ENCODE measurements around the gene GDF10. TPM values are rescaled to one million over a fixed set of nuclear protein-coding genes. Genes with fewer than 3 reads are reported as not detected.

The GDF10 gene
- total and polyA plus RNA-seq, 2 of the 8 experiments (the other 6 are each of a cell fraction or from before 2014, with no cell fraction given) = 0.19 to 0.32 TPM

GRCh38 chr10:47353351-47353750, 53.4 kb downstream of the GDF10 start:
- no peak overlapping the region for H3K4ac ChIP-seq (replicated peaks; ENCODE audit: insufficient read length, low read depth, low read length)
- DNase-seq (ENCODE audit: low read depth in 1 of 2, low spot score in 2 of 2) (no peak), FAIRE-seq (no peak)
- no peak overlapping the region for H2BK20ac ChIP-seq (ENCODE audit: low read length)
- no peaks in the 10 kb centered on the region for H4K20me1 ChIP-seq (replicated peaks in 1 of 2; ENCODE audit: control insufficient read depth in 1 of 2, insufficient read depth in 2 of 2, low read length in 2 of 2)
- no peaks in the 10 kb centered on the region; a peak in 1 of 7 replicates for H3K27me3 ChIP-seq (replicated peaks in 1 of 4; ENCODE audit: control insufficient read depth in 3 of 4, extremely low read depth in 1 of 4, insufficient read depth in 3 of 4, low read length in 3 of 4)
- H4K8ac ChIP-seq (ENCODE audit: extremely low read depth, insufficient read depth, low read length) = no peak overlapping the region
- H3K79me2 ChIP-seq (ENCODE audit: control insufficient read depth in 1 of 2, insufficient read depth in 2 of 2, low read length in 2 of 2) = no peaks in the 10 kb centered on the region
- H3K23ac ChIP-seq (ENCODE audit: insufficient read length) = no peak overlapping the region
- no peak overlapping the region for H4K91ac ChIP-seq (replicated peaks; ENCODE audit: insufficient read length, low read length)
- no peak overlapping the region for H3K56ac ChIP-seq (replicated peaks; ENCODE audit: insufficient read length, low read depth, low read length)
- no peak overlapping the region for H4K5ac ChIP-seq (ENCODE audit: insufficient read length, low read depth, low read length)
- no peak overlapping the region for H3K14ac ChIP-seq (ENCODE audit: insufficient read length)
- no peak overlapping the region for H2BK120ac ChIP-seq (replicated peaks; ENCODE audit: low read depth, low read length)
- WGBS, 2 experiments (ENCODE audit: extremely low coverage in 1 of 2, insufficient coverage in 1 of 2, insufficient read length in 1 of 2, insufficient replicate concordance in 2 of 2, low coverage in 1 of 2, low lambda C conversion rate in 2 of 2, missing lambda C conversion rate in 1 of 2) = 89% methylated on average over 5 of the region's 6 CpGs; no CpG with 5 or more reads in 1 of the 2 experiments
- H3K23me2 ChIP-seq (ENCODE audit: low read depth, low read length) = no peaks in the 10 kb centered on the region
- ChIA-PET POLR2A (ENCODE audit: partially characterized antibody) (no interaction called here), CTCF (ENCODE audit: partially characterized antibody) (interaction anchor here (0.8 to 14.6 kb wide), 9 partner anchors 8 to 329 kb away, joined by 3 to 132 read pairs (median 6); no protein-coding TSS in a partner anchor)
- H3K79me1 ChIP-seq (ENCODE audit: low read depth, low read length) = no peaks in the 10 kb centered on the region
- H2BK12ac ChIP-seq (ENCODE audit: low read depth, low read length) = no peak overlapping the region
- H3K27ac ChIP-seq (ENCODE audit: low read depth, low read length) = no peak overlapping the region
- no peak overlapping the region for H3K18ac ChIP-seq (ENCODE audit: extremely low read depth, low read length)
- H3K4me2 ChIP-seq (ENCODE audit: insufficient read depth in 1 of 2, low read depth in 2 of 2, low read length in 2 of 2) = no peak overlapping the region
- H3K4me3 ChIP-seq (ENCODE audit: extremely low read depth in 1 of 4, insufficient read depth in 2 of 4, low read depth in 3 of 4, low read length in 4 of 4) = no peak overlapping the region
- H2BK5ac ChIP-seq (ENCODE audit: low read depth, low read length) = no peak overlapping the region
- no peaks in the 10 kb centered on the region; a peak in 1 of 7 replicates for H3K4me1 ChIP-seq (replicated peaks in 1 of 4; ENCODE audit: control insufficient read depth in 3 of 4, insufficient read depth in 4 of 4, low read length in 3 of 4)
- no peak for TF ChIP-seq KDM5A (IDR thresholded peaks at IDR 0.05; ENCODE audit: low read length)
- no peak for TF ChIP-seq SP4 (IDR thresholded peaks at IDR 0.05; ENCODE audit: low read length)
- TF ChIP-seq MAFK (IDR thresholded peaks at IDR 0.05; ENCODE audit: low read depth, low read length) = no peak
- TF ChIP-seq RNF2 (IDR thresholded peaks at IDR 0.05; ENCODE audit: borderline replicate concordance, low read depth, low read length, missing control alignments, poor library complexity, severe bottlenecking) = no peak
- no peak for TF ChIP-seq CEBPB (IDR thresholded peaks at IDR 0.05; ENCODE audit: low read depth, low read length)
- TF ChIP-seq CREB1 (IDR thresholded peaks at IDR 0.05) = no peak
- no peak for TF ChIP-seq CHD1 (IDR thresholded peaks at IDR 0.05; ENCODE audit: low read depth, low read length)
- TF ChIP-seq NRF1 (IDR thresholded peaks at IDR 0.05; ENCODE audit: low read depth, low read length) = no peak
- TF ChIP-seq PHF8 (conservative IDR thresholded peaks at IDR 0.05; ENCODE audit: low read depth, low read length) = no peak
- no peak for TF ChIP-seq CTBP2 (IDR thresholded peaks at IDR 0.05; ENCODE audit: borderline replicate concordance, insufficient read depth, insufficient read length, low read length)
- no peak for TF ChIP-seq EGR1 (IDR thresholded peaks at IDR 0.05; ENCODE audit: borderline replicate concordance, low read depth, low read length)
- 0 out of 2 replicates have a peak overlapping the region, but pooled peaks have one; percentile 16 for H2AK5ac ChIP-seq (ENCODE audit: low read depth, low read length)
- no peaks in the 10 kb centered on the region for H3K36me3 ChIP-seq (ENCODE audit: control insufficient read depth in 2 of 4, insufficient read depth in 4 of 4, low read length in 3 of 4)
- no peak overlapping the region for H3K9ac ChIP-seq (replicated peaks in 1 of 4; ENCODE audit: extremely low read depth in 1 of 4, low read depth in 3 of 4, low read length in 3 of 4)
- H2AFZ ChIP-seq (ENCODE audit: low read length) = no peak overlapping the region
- no peaks in the 10 kb centered on the region for H3K9me3 ChIP-seq (ENCODE audit: insufficient read depth in 2 of 2, low read depth in 1 of 2, low read length in 1 of 2)
- no peak overlapping the region for H2BK15ac ChIP-seq (ENCODE audit: low read length)
